ENCODE results near the gene TNFRSF18. TPM values are rescaled to one million over a fixed set of nuclear protein-coding genes. Genes with fewer than 3 reads are reported as not detected.

Gene TNFRSF18
- total RNA-seq (ENCODE audit: unreplicated experiment): 3.0 TPM
- long read RNA-seq, partial matches to known transcripts: 1 of 6 reads
- long read RNA-seq, other reads (novel, unspliced or antisense): 2 of 6 reads

DNA sequence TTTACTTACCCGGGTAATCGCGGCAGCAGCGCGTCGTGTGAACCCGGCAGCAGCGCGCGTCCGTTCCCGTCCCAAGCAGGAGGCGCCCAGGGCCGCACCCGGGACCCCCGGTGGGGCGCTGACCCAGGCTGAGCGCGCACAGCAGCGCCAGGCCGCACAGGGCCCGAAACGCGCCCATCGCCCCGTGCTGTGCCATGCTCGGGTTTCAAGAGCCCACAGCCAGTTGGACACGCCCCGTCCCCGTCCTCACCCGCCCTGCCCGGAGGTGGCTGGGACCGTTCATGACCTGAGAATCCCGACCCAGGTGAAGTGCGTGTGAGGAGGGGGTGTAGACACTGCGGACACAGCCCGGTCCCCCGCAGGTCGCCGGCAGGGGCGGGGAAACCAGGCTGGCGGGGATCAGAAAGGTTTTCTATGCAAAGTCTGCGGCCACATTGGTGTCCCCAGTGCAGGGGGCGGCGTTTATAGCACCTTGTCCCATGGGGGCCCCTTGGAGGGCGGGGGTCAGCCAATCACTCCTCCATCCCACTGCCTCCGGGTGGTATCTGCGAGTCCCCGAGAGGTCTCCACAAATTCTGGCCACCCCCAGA is at the start of gene TNFRSF18:
Gene TNFRSF18 (minus strand): TSS at position 217 of the 590 bp plus-strand sequence. CDS start 21 bp downstream, at position 196.
- Mint-ChIP-seq H3K4me1 (ENCODE audit: low read depth, unreplicated experiment) (peaks cover 10% of the 10 kb centered on the region), H3K27ac (ENCODE audit: unreplicated experiment) (peak within 1 kb of the TSS; percentile 33), H3K9me3 (ENCODE audit: unreplicated experiment) (peaks cover 5% of the 10 kb centered on the region), H3K27me3 (ENCODE audit: unreplicated experiment) (peaks cover 6% of the 10 kb centered on the region), H3K36me3 (ENCODE audit: unreplicated experiment) (no peaks in the 10 kb centered on the region), H3K4me3 (ENCODE audit: unreplicated experiment) (no peak within 1 kb of the TSS)
- TF ChIP-seq CTCF (IDR thresholded peaks at IDR 0.05; ENCODE audit: partially characterized antibody, unreplicated experiment): no peak
- DNase-seq: peak; percentile 18

DNA sequence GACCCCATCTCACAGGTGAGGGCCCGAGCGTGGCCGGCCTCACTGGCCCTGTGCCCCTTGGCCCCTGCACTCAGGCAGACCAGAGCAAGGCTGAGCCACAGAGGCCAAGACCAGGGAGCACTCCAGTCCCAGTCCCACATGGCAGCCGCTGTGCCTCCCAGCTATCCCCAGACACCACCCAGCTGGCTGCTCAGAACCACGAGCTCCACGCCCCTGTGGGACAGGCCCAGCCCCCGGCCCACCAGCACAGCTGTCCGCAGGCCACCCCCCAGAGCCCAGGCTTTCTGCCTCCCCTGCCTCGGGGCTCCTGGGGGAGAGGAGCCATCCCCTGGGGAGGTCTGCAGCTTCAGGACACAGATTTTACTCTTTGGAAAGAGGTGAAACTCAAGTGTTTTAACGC is 49.2 kb upstream of the TNFRSF18 start:
- H3K27me3 Mint-ChIP-seq (ENCODE audit: unreplicated experiment): peaks cover 5% of the 10 kb centered on the region
- peaks cover 11% of the 10 kb centered on the region for H3K9me3 Mint-ChIP-seq (ENCODE audit: unreplicated experiment)

GRCh38 chr1:1255078-1255477 is 48.7 kb upstream of the TNFRSF18 start:
- Mint-ChIP-seq H3K4me1 (ENCODE audit: low read depth, unreplicated experiment) (peaks cover 12% of the 10 kb centered on the region), H3K27ac (ENCODE audit: unreplicated experiment) (no peak overlapping the region)

More for the DNA sequence above, 49.2 kb upstream of the TNFRSF18 start:
- DNase-seq: no peak
- peak overlapping the region; percentile 43 for H3K27ac Mint-ChIP-seq (ENCODE audit: unreplicated experiment)
- peaks cover 17% of the 10 kb centered on the region for H3K4me1 Mint-ChIP-seq (ENCODE audit: low read depth, unreplicated experiment)
- TF ChIP-seq CTCF (IDR thresholded peaks at IDR 0.05; ENCODE audit: partially characterized antibody, unreplicated experiment): no peak
- peak overlapping the region; percentile 47 for H3K4me3 Mint-ChIP-seq (ENCODE audit: unreplicated experiment)
- no peaks in the 10 kb centered on the region for H3K36me3 Mint-ChIP-seq (ENCODE audit: unreplicated experiment)

GRCh38 chr1:1254667-1254998 is 48.2 kb upstream of the TNFRSF18 start:
- Mint-ChIP-seq H3K36me3 (ENCODE audit: unreplicated experiment) (no peaks in the 10 kb centered on the region), H3K27ac (ENCODE audit: unreplicated experiment) (no peak overlapping the region), H3K4me3 (ENCODE audit: unreplicated experiment) (no peak overlapping the region), H3K9me3 (ENCODE audit: unreplicated experiment) (peaks cover 11% of the 10 kb centered on the region), H3K27me3 (ENCODE audit: unreplicated experiment) (peaks cover 5% of the 10 kb centered on the region), H3K4me1 (ENCODE audit: low read depth, unreplicated experiment) (peaks cover 7% of the 10 kb centered on the region)
- TF ChIP-seq CTCF (IDR thresholded peaks at IDR 0.05; ENCODE audit: partially characterized antibody, unreplicated experiment): no peak
- DNase-seq: no peak

More at GRCh38 chr1:1255078-1255477, 48.7 kb upstream of the TNFRSF18 start:
- no peak for TF ChIP-seq CTCF (IDR thresholded peaks at IDR 0.05; ENCODE audit: partially characterized antibody, unreplicated experiment)
- Mint-ChIP-seq H3K4me3 (ENCODE audit: unreplicated experiment) (no peak overlapping the region), H3K9me3 (ENCODE audit: unreplicated experiment) (peaks cover 13% of the 10 kb centered on the region), H3K36me3 (ENCODE audit: unreplicated experiment) (no peaks in the 10 kb centered on the region), H3K27me3 (ENCODE audit: unreplicated experiment) (peaks cover 5% of the 10 kb centered on the region)
- DNase-seq: no peak

GRCh38 chr1:1253972-1254666 is 47.7 kb upstream of the TNFRSF18 start:
- no peak overlapping the region for H3K4me3 Mint-ChIP-seq (ENCODE audit: unreplicated experiment)
- H3K9me3 Mint-ChIP-seq (ENCODE audit: unreplicated experiment): peaks cover 8% of the 10 kb centered on the region
- no peak for DNase-seq
- H3K4me1 Mint-ChIP-seq (ENCODE audit: low read depth, unreplicated experiment): peaks cover 7% of the 10 kb centered on the region
- no peak for TF ChIP-seq CTCF (IDR thresholded peaks at IDR 0.05; ENCODE audit: partially characterized antibody, unreplicated experiment)
- no peaks in the 10 kb centered on the region for H3K36me3 Mint-ChIP-seq (ENCODE audit: unreplicated experiment)
- no peak overlapping the region for H3K27ac Mint-ChIP-seq (ENCODE audit: unreplicated experiment)
- H3K27me3 Mint-ChIP-seq (ENCODE audit: unreplicated experiment): peaks cover 4% of the 10 kb centered on the region

Measured in glutamatergic neuron (in vitro differentiated cells).